ENCODE measurements around the gene TNF. TPM values are rescaled to one million over a fixed set of nuclear protein-coding genes. Genes with fewer than 3 reads are reported as not detected.

TNF gene
- total RNA-seq, 2 donors from 2014 or later = 0.66 to 1.3 TPM

DNA sequence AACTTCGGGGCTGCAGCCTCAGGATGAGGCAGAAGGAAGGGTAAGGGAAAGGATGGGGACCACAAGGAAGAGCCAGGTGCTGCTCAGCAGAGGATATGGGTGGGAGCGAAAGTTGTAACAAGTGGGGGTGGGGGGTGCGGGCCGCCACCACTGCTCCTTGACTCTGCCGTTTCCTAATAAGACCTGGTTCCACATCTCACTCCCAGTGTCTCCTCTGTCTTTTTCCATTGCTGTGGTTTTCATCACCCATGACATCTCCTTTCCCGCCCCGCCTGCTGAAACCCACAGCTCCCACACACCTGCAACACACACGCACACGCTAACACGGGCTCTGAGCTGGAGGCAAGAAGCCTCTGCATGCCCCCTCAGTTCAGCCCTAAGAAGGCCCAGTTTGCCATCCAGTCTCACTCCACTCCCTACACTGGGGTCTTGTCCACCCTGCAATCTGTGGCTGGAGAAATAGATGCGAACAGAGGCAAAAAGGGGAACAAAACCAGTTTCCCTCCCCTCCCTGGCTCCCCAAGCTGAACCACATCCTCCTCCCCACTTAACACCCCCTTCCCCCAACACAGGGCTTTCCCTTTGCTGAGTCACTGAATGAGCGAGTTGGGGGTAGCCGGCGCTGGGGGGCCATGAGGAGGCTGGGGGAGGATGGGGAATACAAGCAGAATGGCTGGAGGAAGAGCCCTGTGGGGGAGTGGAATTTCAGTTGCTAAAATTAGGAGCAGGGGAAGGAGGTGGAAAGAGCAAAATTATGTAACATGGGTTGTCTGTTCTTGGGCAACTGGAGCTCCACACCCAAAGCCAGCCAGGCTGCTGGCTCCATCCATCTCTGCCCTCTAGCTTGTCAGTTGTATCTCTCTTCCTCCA is 16.5 kb upstream of the TNF start:
- Histone ChIP-seq H3K9me3 (no peaks in the 10 kb centered on the region), H3K27me3 (no peaks in the 10 kb centered on the region), H3K4me1 (peaks cover 7% of the 10 kb centered on the region), H3K27ac (peak overlapping the region in 2 of 4 donors; percentile 21 to 53), H3K36me3 (replicated peaks in 1 of 2; ENCODE audit: insufficient read depth in 1 of 2, low read depth in 2 of 2) (peaks cover 10 to 11% of the 10 kb centered on the region in 2 donors), H3K4me3 (no peak overlapping the region)
- 65 to 92% methylated on average over 14 of the region's 14 CpGs for WGBS, 2 donors
- ATAC-seq (no peak), DNase-seq (peak in 1 of 4 donors; percentile 65)
- intact Hi-C loops (cut with DNase I) = no loop called here
- TF ChIP-seq POLR2A (IDR thresholded peaks at IDR 0.05) = no peak
- TF ChIP-seq, protein P1, sequence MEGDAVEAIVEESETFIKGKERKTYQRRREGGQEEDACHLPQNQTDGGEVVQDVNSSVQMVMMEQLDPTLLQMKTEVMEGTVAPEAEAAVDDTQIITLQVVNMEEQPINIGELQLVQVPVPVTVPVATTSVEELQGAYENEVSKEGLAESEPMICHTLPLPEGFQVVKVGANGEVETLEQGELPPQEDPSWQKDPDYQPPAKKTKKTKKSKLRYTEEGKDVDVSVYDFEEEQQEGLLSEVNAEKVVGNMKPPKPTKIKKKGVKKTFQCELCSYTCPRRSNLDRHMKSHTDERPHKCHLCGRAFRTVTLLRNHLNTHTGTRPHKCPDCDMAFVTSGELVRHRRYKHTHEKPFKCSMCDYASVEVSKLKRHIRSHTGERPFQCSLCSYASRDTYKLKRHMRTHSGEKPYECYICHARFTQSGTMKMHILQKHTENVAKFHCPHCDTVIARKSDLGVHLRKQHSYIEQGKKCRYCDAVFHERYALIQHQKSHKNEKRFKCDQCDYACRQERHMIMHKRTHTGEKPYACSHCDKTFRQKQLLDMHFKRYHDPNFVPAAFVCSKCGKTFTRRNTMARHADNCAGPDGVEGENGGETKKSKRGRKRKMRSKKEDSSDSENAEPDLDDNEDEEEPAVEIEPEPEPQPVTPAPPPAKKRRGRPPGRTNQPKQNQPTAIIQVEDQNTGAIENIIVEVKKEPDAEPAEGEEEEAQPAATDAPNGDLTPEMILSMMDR (IDR thresholded peaks at IDR 0.05) = no peak

- Histone ChIP-seq H3K27ac (peak overlapping the region in 2 of 4 donors; percentile 21 to 53), H3K36me3 (replicated peaks in 1 of 2; ENCODE audit: insufficient read depth in 1 of 2, low read depth in 2 of 2) (peaks cover 10 to 11% of the 10 kb centered on the region in 2 donors), H3K4me3 (no peak overlapping the region), H3K9me3 (no peaks in the 10 kb centered on the region), H3K27me3 (no peaks in the 10 kb centered on the region), H3K4me1 (peaks cover 7% of the 10 kb centered on the region)
- TF ChIP-seq POLR2A (IDR thresholded peaks at IDR 0.05) = no peak
- TF ChIP-seq, protein P1 (IDR thresholded peaks at IDR 0.05) = no peak
- DNase-seq (no peak), ATAC-seq (no peak)
- intact Hi-C loops (cut with DNase I) = no loop called here
- WGBS, 2 donors = 72 to 77% methylated on average over 4 of the region's 4 CpGs
These were observed 15.8 kb upstream of the TNF start for GRCh38 chr6:31559606-31559957.

GRCh38 chr6:31559958-31560696 is 15.2 kb upstream of the TNF start:
- H3K9me3 ChIP-seq = no peaks in the 10 kb centered on the region
- H3K27ac ChIP-seq = peak overlapping the region in 2 of 4 donors; percentile 21 to 53
- intact Hi-C loops (cut with DNase I) = no loop called here
- no peak overlapping the region for H3K4me3 ChIP-seq
- H3K27me3 ChIP-seq = no peaks in the 10 kb centered on the region
- peaks cover 10 to 11% of the 10 kb centered on the region in 2 donors for H3K36me3 ChIP-seq (replicated peaks in 1 of 2; ENCODE audit: insufficient read depth in 1 of 2, low read depth in 2 of 2)
- peak in 2 of 4 donors; percentile 25 to 69 for DNase-seq
- H3K4me1 ChIP-seq = peaks cover 7% of the 10 kb centered on the region
- 58 to 85% methylated on average over 7 of the region's 7 CpGs for WGBS, 2 donors
- TF ChIP-seq POLR2A (IDR thresholded peaks at IDR 0.05) = no peak
- TF ChIP-seq, protein P1 (IDR thresholded peaks at IDR 0.05) = no peak
- peak; percentile 66 for ATAC-seq

- no peak for ATAC-seq
These were observed 14.7 kb upstream of the TNF start for GRCh38 chr6:31560697-31561058.

More at GRCh38 chr6:31560697-31561058, 14.7 kb upstream of the TNF start:
- no peak overlapping the region for H3K4me3 ChIP-seq
- no peaks in the 10 kb centered on the region for H3K27me3 ChIP-seq
- DNase-seq = no peak
- H3K9me3 ChIP-seq = no peaks in the 10 kb centered on the region
- H3K4me1 ChIP-seq = peaks cover 7% of the 10 kb centered on the region
- intact Hi-C loops (cut with DNase I) = no loop called here
- H3K36me3 ChIP-seq (replicated peaks in 1 of 2; ENCODE audit: insufficient read depth in 1 of 2, low read depth in 2 of 2) = peaks cover 10 to 11% of the 10 kb centered on the region in 2 donors
- peak in 1 of 3 donors; percentile 2 for TF ChIP-seq POLR2A (IDR thresholded peaks at IDR 0.05)
- TF ChIP-seq, protein P1 (IDR thresholded peaks at IDR 0.05) = no peak
- H3K27ac ChIP-seq = peak overlapping the region in 1 of 4 donors; percentile 53
